ENCODE data around the gene AAK1.

Gene AAK1

DNA sequence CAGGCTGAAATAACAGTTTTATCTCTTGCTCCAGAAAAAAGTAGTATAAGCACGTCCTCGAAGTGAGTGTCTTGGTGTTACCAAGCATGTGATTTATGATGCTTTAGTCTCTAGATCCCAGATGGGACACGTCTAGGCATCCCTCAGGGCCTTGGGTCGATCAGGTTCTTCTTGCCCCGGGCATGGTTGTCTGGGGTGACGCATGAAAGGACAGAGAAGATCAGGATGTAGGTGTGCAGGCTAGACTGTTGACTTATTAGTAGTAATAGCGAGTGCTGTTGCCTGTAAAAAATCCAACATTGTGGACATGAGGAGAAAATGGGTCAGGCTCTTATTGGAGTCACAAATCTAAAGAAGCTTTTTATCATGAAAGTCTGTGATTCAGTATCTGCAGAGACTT, 112.4 kb downstream of the AAK1 start:
- no peak for TF ChIP-seq CEBPB (IDR thresholded peaks at IDR 0.05)
- TF ChIP-seq, protein P1, sequence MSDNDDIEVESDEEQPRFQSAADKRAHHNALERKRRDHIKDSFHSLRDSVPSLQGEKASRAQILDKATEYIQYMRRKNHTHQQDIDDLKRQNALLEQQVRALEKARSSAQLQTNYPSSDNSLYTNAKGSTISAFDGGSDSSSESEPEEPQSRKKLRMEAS (IDR thresholded peaks at IDR 0.05), result no peak
- no peak for TF ChIP-seq EGR1 (IDR thresholded peaks at IDR 0.05)
- TF ChIP-seq CREB1 (IDR thresholded peaks at IDR 0.05; ENCODE audit: low read depth), result no peak
- TF ChIP-seq EP300 (IDR thresholded peaks at IDR 0.05; ENCODE audit: borderline replicate concordance), result no peak
- no peak for TF ChIP-seq TCF12 (IDR thresholded peaks at IDR 0.05; ENCODE audit: low read depth)
- no peak for TF ChIP-seq REST (IDR thresholded peaks at IDR 0.05; ENCODE audit: low read depth)
- no peak for TF ChIP-seq NFIC (IDR thresholded peaks at IDR 0.05)
- TF ChIP-seq TEAD4 (IDR thresholded peaks at IDR 0.05), result no peak

DNA sequence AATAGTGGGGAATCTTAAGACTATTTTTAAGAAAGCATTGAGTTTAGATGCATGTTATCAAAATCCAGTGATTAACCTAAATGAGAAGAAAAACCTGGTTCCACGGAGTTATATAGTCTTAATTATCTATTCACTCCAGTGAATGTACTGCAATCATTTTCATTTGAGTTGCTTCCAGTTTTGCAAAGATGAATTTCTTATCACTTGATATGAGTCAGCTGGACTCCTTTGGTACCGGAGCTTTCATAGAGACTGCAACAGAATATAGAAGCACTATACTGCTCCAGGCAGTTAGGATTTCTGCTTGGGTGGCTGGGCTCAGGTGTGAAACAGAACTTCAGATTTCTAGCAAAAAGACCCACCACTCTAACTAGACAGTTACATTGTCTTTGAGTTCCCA, 114.1 kb downstream of the AAK1 start:
- TF ChIP-seq USF1 (IDR thresholded peaks at IDR 0.05) (no peak), YY1 (IDR thresholded peaks at IDR 0.05; ENCODE audit: low read depth) (no peak), FOXM1 (IDR thresholded peaks at IDR 0.05; ENCODE audit: borderline replicate concordance, low read depth) (no peak), REST (IDR thresholded peaks at IDR 0.05; ENCODE audit: low read depth) (no peak), RAD21 (IDR thresholded peaks at IDR 0.05; ENCODE audit: low read depth) (no peak), CREB1 (IDR thresholded peaks at IDR 0.05; ENCODE audit: low read depth) (no peak), TCF12 (IDR thresholded peaks at IDR 0.05; ENCODE audit: low read depth) (no peak), CEBPB (IDR thresholded peaks at IDR 0.05) (no peak), NFIC (IDR thresholded peaks at IDR 0.05) (no peak), ZBTB7A (IDR thresholded peaks at IDR 0.05; ENCODE audit: low read depth) (no peak), EP300 (IDR thresholded peaks at IDR 0.05; ENCODE audit: borderline replicate concordance) (no peak), TAF1 (IDR thresholded peaks at IDR 0.05; ENCODE audit: low read depth) (no peak), TEAD4 (IDR thresholded peaks at IDR 0.05) (no peak), EGR1 (IDR thresholded peaks at IDR 0.05) (no peak)
- TF ChIP-seq, protein P1 (IDR thresholded peaks at IDR 0.05), result no peak

GRCh38 chr2:69525261-69525660, 118.3 kb downstream of the AAK1 start:
- TF ChIP-seq YY1 (IDR thresholded peaks at IDR 0.05; ENCODE audit: low read depth), result no peak
- TF ChIP-seq TEAD4 (IDR thresholded peaks at IDR 0.05), result no peak
- no peak for TF ChIP-seq NFIC (IDR thresholded peaks at IDR 0.05)
- no peak for TF ChIP-seq REST (IDR thresholded peaks at IDR 0.05; ENCODE audit: low read depth)
- TF ChIP-seq TCF12 (IDR thresholded peaks at IDR 0.05; ENCODE audit: low read depth), result no peak
- TF ChIP-seq FOXM1 (IDR thresholded peaks at IDR 0.05; ENCODE audit: borderline replicate concordance, low read depth), result no peak
- TF ChIP-seq ZBTB7A (IDR thresholded peaks at IDR 0.05; ENCODE audit: low read depth), result no peak
- TF ChIP-seq, protein P1 (IDR thresholded peaks at IDR 0.05), result no peak
- no peak for TF ChIP-seq TAF1 (IDR thresholded peaks at IDR 0.05; ENCODE audit: low read depth)
- TF ChIP-seq EP300 (IDR thresholded peaks at IDR 0.05; ENCODE audit: borderline replicate concordance), result no peak
- TF ChIP-seq CREB1 (IDR thresholded peaks at IDR 0.05; ENCODE audit: low read depth), result no peak
- TF ChIP-seq USF1 (IDR thresholded peaks at IDR 0.05), result no peak
- TF ChIP-seq RAD21 (IDR thresholded peaks at IDR 0.05; ENCODE audit: low read depth), result no peak

- no peak for TF ChIP-seq FOXM1 (IDR thresholded peaks at IDR 0.05; ENCODE audit: borderline replicate concordance, low read depth)
- no peak for TF ChIP-seq EGR1 (IDR thresholded peaks at IDR 0.05)
- TF ChIP-seq REST (IDR thresholded peaks at IDR 0.05; ENCODE audit: low read depth), result no peak
Observed at GRCh38 chr2:69524799-69525198, 118.7 kb downstream of the AAK1 start.

Measured in Ishikawa (cell line).